ENCODE results near the gene MPIG6B.
"Not testable (repeated sequence)": the region's sequence is repeated elsewhere in the genome, so short reads cannot be mapped to it uniquely, and the experiment has no call there.

MPIG6B gene

DNA sequence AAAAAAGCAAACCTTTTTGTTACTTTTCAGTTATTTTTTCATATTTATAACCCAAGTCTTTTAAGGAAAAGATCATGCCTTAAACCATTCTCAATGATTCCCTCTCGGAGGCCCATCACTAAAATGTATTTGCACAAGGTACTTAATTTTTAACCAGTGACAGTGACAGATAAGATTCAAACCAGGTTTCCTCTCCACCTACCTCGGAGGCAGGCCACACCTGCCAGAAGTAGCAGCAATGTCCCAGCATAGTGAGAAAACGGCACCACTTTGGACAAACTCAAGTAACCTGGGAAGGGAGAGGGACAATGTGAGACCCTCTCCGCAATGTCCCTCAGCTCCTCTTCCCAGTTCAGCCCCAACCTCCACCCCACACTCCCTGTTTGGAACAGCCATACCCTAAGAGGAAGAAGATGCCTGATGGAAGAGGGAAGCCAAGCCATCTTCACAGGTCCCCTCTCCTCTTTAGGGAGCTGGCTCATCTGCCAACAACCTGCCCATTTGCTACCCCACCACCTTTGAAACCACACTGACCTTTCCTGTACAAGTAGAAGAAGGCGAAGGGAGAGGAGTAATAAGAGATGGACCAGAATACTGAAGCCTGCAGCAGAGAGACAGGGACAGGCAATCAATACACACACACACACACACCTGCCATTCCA, 22.3 kb upstream of the MPIG6B start:
- DNase-seq: no peak

DNA sequence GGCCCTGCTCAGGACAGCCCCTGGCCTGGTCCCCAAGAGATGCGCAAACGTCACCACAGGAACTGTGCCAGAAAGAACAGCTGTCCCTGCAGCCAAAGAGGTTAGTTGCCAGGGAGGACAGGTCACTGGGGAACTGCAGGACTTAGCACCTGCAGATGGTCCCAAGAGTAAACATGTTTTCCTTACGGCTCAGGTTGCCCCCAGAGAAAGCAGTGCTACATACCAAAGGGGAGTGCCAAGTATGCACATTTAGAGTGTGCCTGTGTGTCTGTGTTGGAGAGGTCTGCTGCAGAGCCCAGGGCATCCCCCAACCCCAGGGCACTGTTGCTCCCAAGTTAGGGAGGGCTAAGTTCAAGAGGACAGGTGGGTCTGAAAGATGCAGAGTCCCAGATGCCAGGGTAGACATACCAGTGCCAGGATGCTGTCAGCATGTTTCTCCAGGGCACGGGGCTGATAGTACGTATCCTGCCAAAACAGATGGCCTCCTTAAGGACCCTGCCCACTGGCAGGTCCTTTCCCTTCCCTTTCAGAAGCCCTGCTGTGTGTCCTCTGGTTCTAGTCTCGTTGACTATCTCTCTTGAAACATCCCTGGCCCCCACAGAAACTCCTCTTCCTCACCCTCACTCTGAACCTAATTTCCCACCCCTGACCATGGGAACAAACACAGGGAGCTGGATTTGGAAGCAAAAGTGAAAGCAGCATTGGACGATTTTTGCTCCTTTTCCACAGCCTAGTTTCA, 21.3 kb upstream of the MPIG6B start:
- DNase-seq: no peak

DNA sequence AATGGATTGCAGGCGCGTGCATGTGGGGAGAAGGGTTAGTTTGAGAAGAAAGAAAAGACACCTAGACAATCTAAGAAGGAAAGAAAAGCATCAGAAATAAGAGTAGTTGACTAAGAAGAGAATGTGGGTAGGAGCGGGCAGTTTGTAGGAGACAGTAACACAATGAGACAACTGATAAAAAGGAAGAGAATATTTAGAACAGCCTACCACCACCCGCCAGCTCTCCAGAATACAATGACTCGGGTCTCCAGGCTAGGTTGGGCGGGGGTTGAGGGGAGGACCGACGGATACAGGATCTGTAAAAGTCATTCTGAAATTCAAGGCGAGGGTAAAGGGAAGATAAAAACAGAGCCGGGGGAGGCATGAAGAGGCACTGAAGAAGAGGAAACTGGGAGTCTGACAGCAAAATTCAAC, 20.8 kb upstream of the MPIG6B start:
- DNase-seq: no peak

- peak; percentile 99 for DNase-seq
These were observed 20.1 kb upstream of the MPIG6B start, which contains the start of gene ABHD16A for GRCh38 chr6:31702819-31703716. ABHD16A (minus strand) TSS chr6:31703324; CDS start chr6:31703281, 43 bp downstream.

GRCh38 chr6:31705931-31706330, 17.2 kb upstream of the MPIG6B start:
- no peak for DNase-seq

GRCh38 chr6:31706599-31706998, 16.6 kb upstream of the MPIG6B start, which contains the start of gene LY6G6F:
LY6G6F (plus strand) TSS chr6:31706866; CDS start chr6:31706907, 41 bp downstream.
- no peak for DNase-seq

DNA sequence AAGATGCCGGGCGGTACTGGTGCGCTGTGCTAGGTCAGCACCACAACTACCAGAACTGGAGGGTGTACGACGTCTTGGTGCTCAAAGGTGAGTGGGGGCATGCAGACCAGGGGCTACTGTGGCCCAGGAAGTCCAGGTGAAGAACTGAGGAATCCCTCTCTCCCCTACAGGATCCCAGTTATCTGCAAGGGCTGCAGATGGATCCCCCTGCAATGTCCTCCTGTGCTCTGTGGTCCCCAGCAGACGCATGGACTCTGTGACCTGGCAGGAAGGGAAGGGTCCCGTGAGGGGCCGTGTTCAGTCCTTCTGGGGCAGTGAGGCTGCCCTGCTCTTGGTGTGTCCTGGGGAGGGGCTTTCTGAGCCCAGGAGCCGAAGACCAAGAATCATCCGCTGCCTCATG, 15.5 kb upstream of the MPIG6B start:
- DNase-seq: no peak

GRCh38 chr6:31708224-31708623, 14.9 kb upstream of the MPIG6B start:
- no peak for DNase-seq

DNA sequence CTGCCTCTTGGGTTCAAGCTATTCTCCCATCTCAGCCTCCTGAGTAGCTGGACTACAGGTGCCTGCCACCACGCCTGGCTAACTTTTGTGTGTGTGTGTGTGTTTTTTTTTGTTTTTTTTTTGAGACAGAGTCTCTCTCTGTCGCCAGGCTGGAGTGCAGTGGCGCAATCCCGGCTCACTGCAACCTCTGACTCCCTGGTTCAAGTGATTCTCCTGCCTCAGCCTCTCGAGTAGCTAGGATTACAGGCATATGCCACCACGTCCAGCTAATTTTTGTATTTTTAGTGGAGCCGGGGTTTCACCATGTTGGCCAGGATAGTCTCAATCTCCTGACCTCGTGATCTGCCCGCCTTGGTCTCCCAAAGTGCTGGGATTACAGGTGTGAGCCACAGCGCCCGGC, 14.0 kb upstream of the MPIG6B start:
- not testable (repeated sequence) for DNase-seq

DNA sequence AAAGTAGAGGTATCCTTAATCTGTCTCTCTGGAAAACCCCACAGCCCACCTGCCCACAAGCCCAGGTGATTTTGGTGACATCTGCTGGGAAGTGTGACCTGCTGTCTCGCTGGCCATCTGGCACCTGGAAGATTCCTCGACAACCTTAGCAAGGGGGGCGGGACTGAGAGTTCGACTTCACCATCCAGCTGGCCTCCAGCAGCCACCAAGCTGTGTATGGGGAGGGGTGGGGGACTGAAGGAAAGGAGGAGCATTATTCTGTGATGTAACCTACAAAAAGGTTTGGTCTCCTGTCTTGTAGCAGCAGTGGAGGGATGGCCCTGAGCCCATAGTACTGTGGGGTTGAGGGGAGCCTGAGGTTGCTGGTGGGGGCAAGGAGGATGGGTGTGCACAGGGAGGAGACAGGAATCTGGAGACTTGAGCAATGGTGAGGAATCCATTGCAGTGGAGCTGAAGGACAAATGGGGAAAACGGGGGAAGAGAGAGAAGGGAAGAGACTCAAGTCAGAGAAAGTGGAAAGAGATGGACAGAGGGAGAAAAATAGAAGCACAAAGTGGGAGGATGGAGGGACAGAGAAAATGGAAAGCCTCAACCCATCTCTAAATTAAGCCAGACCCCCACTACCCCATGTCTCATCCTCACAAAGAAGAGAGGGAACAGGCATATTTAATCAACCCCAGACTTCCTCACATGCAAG, 12.5 kb upstream of the MPIG6B start:
- DNase-seq: no peak

GRCh38 chr6:31711233-31711632, 11.9 kb upstream of the MPIG6B start:
- no peak for DNase-seq

DNA sequence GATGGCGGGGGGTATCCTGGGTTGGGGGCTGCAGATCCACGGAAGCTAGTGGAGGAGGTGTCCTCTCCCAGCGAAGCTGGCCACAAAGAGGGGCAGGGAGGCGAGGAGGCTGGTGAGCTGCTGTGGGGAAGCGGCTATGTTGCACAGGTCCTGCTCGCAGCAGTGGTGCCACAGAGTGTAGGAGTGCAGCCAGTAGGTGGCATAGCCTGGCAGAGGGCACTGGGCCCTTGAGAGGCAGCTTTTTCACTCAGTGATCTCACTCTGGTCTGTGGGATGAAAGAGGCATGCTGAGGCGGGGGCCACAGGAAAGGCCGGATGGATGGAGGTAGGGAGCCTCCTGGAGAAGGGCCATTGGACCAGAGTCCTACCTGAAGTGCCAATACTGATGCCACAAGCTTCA, 10.9 kb upstream of the MPIG6B start:
- no peak for DNase-seq

- no peak for DNase-seq
These were observed 9.7 kb upstream of the MPIG6B start for GRCh38 chr6:31713465-31713864.

GRCh38 chr6:31713991-31714684, 9.0 kb upstream of the MPIG6B start:
- DNase-seq: peak; percentile 63

- no peak for DNase-seq
These were observed 7.9 kb upstream of the MPIG6B start, which contains the start of gene LY6G6D for GRCh38 chr6:31715022-31715958. LY6G6D (plus strand) TSS chr6:31715348; CDS start chr6:31715356, 8 bp downstream.

DNA sequence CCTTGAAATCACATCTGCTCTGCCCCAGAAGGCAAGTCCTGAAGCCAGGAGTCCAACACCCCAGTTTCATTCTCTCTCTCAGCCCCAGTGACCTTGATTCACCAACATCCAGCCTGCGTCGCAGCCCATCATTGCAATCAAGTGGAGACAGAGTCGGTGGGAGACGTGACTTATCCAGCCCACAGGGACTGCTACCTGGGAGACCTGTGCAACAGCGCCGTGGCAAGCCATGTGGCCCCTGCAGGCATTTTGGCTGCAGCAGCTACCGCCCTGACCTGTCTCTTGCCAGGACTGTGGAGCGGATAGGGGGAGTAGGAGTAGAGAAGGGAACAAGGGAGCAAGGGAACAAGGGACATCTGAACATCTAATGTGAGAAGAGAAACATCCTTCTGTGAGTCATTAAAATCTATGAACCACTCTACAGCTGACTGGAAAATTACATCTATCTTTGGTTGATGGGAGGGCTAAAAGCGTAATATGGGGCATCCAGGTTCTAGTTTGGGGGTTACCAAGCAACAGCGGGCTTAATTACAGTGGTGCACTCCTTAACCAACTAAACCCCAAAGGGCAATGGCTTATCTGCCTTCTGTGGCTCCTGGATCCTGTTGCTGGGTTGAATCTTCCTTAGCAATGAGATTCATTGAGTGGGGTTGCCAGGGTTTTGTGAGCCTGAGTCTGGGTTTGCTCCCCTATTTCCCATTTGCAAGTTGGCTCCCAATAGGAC, 5.5 kb upstream of the MPIG6B start:
- DNase-seq: no peak

GRCh38 chr6:31718265-31718664, 4.9 kb upstream of the MPIG6B start:
- DNase-seq: no peak

DNA sequence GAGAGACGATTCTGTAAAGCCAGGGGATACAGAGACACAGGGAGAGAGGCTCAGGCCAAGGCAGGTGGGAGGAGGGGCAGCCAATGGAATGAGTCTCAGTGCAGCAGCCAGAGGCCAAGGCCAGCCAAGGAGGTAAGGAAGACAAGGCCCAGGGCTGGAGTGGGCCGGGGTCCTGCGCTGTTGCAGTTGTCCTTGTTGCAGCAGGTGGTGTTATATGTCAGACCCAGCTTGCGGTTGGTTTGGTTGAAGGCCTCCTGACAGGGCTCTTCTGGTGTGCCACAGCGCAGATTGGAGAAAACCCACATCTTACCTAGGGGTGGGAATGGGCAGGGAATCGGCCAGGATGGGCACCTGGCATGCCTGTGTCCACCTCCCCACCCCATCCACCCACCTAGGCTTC, 4.2 kb upstream of the MPIG6B start:
- DNase-seq: no peak

DNA sequence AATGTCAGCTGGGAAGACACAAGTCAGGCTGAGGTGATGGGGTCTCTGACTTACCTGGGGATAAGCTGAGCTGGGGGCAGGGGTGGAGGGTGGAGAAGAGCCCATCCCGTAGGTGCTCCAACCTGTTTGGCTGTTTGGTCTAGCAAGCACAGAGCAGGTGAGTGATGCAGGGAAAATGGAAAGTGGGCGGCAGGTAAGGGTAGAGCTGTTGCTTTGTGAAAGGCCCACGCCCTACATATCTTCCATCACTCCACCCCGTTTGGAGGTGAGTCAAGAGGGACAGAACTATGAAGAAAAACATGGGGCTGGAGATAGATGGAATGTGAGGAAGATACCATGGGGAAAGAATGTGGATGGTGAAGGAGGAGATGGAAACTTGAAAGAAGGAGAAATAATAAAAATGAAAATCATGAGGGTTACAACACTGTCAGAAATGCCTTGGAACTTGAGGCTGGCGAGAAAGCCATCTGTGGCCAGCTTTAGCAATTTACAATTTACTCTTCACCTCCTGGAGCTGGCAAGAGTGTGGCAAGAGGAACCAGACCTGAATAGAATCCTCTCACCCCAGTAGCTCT, 2.9 kb upstream of the MPIG6B start:
- DNase-seq: no peak

Data from right kidney (tissue), 1 donor.